IMR-90 (cell line): Measurements from ENCODE around the gene PPP3CB. TPM values are rescaled to one million over a fixed set of nuclear protein-coding genes. Genes with fewer than 3 reads are reported as not detected.

ENCODE experiments used
- ATAC-seq: fragments of 200-7000 bp; cut with Tn5 transposase; 2 replicates; pipeline ENCODE4 v1.9.1; 2020; ENCODE audit warnings: low read depth, mild to moderate bottlenecking, moderate library complexity
- BruUV-seq: library from RNA; stranded (reverse); fragments of 400-500 nt; replicated peaks from 2 replicates; lab custom pipeline; 2021; lab: Mats Ljungman, UMichigan
- CTCF ChIA-PET: fragments of 300-600 bp; formaldehyde crosslinking; extraction: SDS; loops from one replicate; lab custom pipeline; 2021; ENCODE audit warnings: antibody characterized with exemption; lab: Yijun Ruan, JAX
- POLR2A ChIA-PET: fragments of 300-600 bp; sonication (Branson Sonifier 250); formaldehyde crosslinking; loops from one replicate; lab custom pipeline; 2022; ENCODE audit warnings: antibody characterized with exemption; ENCODE audit not compliant: unreplicated experiment; lab: Charles Lee
- DNase-seq: peaks from one replicate; pipeline ENCODE4 v3.0.0; 2013
- H2AFZ ChIP-seq: replicated peaks from 2 replicates; pipeline ENCODE3; 2013; ENCODE audit warnings: low read length, mild to moderate bottlenecking; ENCODE audit not compliant: poor library complexity
- H2AK5ac ChIP-seq: 2 replicates; pipeline ENCODE4 v1.6.1; 2013; ENCODE audit warnings: low read depth, low read length, inconsistent platforms
- H2AK9ac ChIP-seq: replicated peaks from 2 replicates; pipeline ENCODE3; 2013; ENCODE audit warnings: mild to moderate bottlenecking, low read depth, low read length, moderate library complexity; ENCODE audit not compliant: poor library complexity
- H2BK120ac ChIP-seq: 2 replicates; pipeline ENCODE4 v1.6.1; 2013; ENCODE audit warnings: low read depth, low read length, inconsistent platforms
- H2BK15ac ChIP-seq: 3 replicates; pipeline ENCODE4 v1.6.1; 2013; ENCODE audit warnings: low read depth, low read length, inconsistent platforms
- H2BK20ac ChIP-seq: 2 replicates; pipeline ENCODE4 v1.6.1; 2013; ENCODE audit warnings: low read depth, mild to moderate bottlenecking, inconsistent platforms, low read length, moderate library complexity
- H2BK5ac ChIP-seq: 2 replicates; pipeline ENCODE4 v1.6.1; 2013; ENCODE audit warnings: mild to moderate bottlenecking, low read depth, low read length, inconsistent platforms; ENCODE audit not compliant: poor library complexity, severe bottlenecking
- H3K14ac ChIP-seq: replicated peaks from 2 replicates; pipeline ENCODE4 v1.6.1; 2013; ENCODE audit warnings: low read depth, low read length, inconsistent platforms
- H3K18ac ChIP-seq: 2 replicates; pipeline ENCODE4 v1.6.1; 2013; ENCODE audit warnings: low read depth, low read length, control low read depth
- H3K23ac ChIP-seq: 2 replicates; pipeline ENCODE4 v1.6.1; 2013; ENCODE audit warnings: low read depth, low read length, inconsistent platforms
- H3K27ac ChIP-seq: 2 replicates; pipeline ENCODE4 v1.5.1; 2013; ENCODE audit warnings: mild to moderate bottlenecking, control low read depth, low read length; ENCODE audit not compliant: insufficient read depth
- H3K27me3 ChIP-seq: 2 replicates; pipeline ENCODE4 v1.6.1; 2013; ENCODE audit warnings: low read length; ENCODE audit not compliant: control insufficient read depth, insufficient read depth
- H3K36me3 ChIP-seq: 2 replicates; pipeline ENCODE4 v1.6.1; 2013; ENCODE audit warnings: low read length, mixed read lengths; ENCODE audit not compliant: control insufficient read depth, insufficient read depth
- H3K4ac ChIP-seq: 2 replicates; pipeline ENCODE4 v1.6.1; 2013; ENCODE audit warnings: low read depth, low read length, inconsistent platforms
- H3K4me1 ChIP-seq: 2 replicates; pipeline ENCODE4 v1.6.1; 2013; ENCODE audit warnings: low read length, mixed read lengths; ENCODE audit not compliant: control insufficient read depth, insufficient read depth
- H3K4me2 ChIP-seq: 2 replicates; pipeline ENCODE4 v1.6.1; 2013; ENCODE audit warnings: low read depth, mild to moderate bottlenecking, control low read depth, low read length, moderate library complexity
- H3K4me3 ChIP-seq: 2 replicates; pipeline ENCODE4 v1.5.1; 2013; ENCODE audit warnings: low read depth, mild to moderate bottlenecking, control low read depth, low read length, moderate library complexity; ENCODE audit not compliant: insufficient read depth
- H3K56ac ChIP-seq: 2 replicates; pipeline ENCODE4 v1.6.1; 2013; ENCODE audit warnings: low read length, inconsistent platforms; ENCODE audit not compliant: insufficient read depth; ENCODE audit errors: extremely low read depth
- H3K79me1 ChIP-seq, 2 experiments: 2 replicates each; pipeline ENCODE4 v1.6.1; 2013; ENCODE audit warnings: low read length in 2 of 2, inconsistent platforms in 1 of 2, low read depth in 1 of 2
- H3K9ac ChIP-seq: 2 replicates; pipeline ENCODE4 v1.6.1; 2013; ENCODE audit warnings: low read depth, low read length, control low read depth
- H3K9me1 ChIP-seq: 2 replicates; pipeline ENCODE4 v1.6.1; 2013; ENCODE audit warnings: low read length, inconsistent platforms; ENCODE audit not compliant: insufficient read depth
- H3K9me3 ChIP-seq: 2 replicates; pipeline ENCODE4 v1.6.1; 2013; ENCODE audit warnings: low read length; ENCODE audit not compliant: control insufficient read depth, insufficient read depth
- H4K20me1 ChIP-seq: 2 replicates; pipeline ENCODE4 v1.6.1; 2013; ENCODE audit warnings: low read length, inconsistent platforms; ENCODE audit not compliant: insufficient read depth
- H4K5ac ChIP-seq: 2 replicates; pipeline ENCODE4 v1.6.1; 2013; ENCODE audit warnings: mild to moderate bottlenecking, low read depth, low read length, control low read depth
- H4K8ac ChIP-seq, 2 experiments: 2 replicates each; pipeline ENCODE4 v1.6.1; 2013; ENCODE audit warnings: low read depth in 2 of 2, low read length in 2 of 2, control low read depth in 1 of 2, inconsistent platforms in 1 of 2
- H4K91ac ChIP-seq: 2 replicates; pipeline ENCODE4 v1.6.1; 2013; ENCODE audit warnings: low read depth, low read length, inconsistent platforms; ENCODE audit not compliant: insufficient read depth
- BHLHE40 ChIP-seq: fragments of 150-350 bp; IDR thresholded peaks from 2 replicates; pipeline ENCODE4 v1.6.1; 2016; ENCODE audit warnings: mild to moderate bottlenecking, low read depth, low read length
- CEBPB ChIP-seq: IDR thresholded peaks from 2 replicates; pipeline ENCODE4 v1.6.1; 2012; ENCODE audit warnings: low read depth, low read length, improper control_type of control experiment
- MAFK ChIP-seq: IDR thresholded peaks from 2 replicates; pipeline ENCODE4 v1.6.1; 2012; ENCODE audit warnings: low read depth, low read length, improper control_type of control experiment
- MXI1 ChIP-seq: IDR thresholded peaks from 2 replicates; pipeline ENCODE4 v1.6.1; 2012; ENCODE audit warnings: low read depth, mild to moderate bottlenecking, low read length, moderate library complexity, borderline replicate concordance
- RCOR1 ChIP-seq: IDR thresholded peaks from 2 replicates; pipeline ENCODE4 v1.6.1; 2012; ENCODE audit warnings: mild to moderate bottlenecking, low read length, improper control_type of control experiment; ENCODE audit not compliant: insufficient replicate concordance
- dilution Hi-C: fragments of 300-500 bp; cut with HindIII; formaldehyde crosslinking; loops from one replicate; pipeline ENCODE4 v1.14.3; 2018; ENCODE audit warnings: low sequenced_read_pairs; ENCODE audit not compliant: unreplicated experiment
- in situ Hi-C: fragments of 300-500 bp; cut with MboI; formaldehyde crosslinking; loops from 3 replicates; pipeline ENCODE4 v1.14.3; 2019; ENCODE audit warnings: low sequenced_read_pairs, inconsistent platforms, mixed read lengths
- intact Hi-C: fragments of 100-400 bp; cut with micrococcal nuclease; formaldehyde crosslinking; loops from 2 replicates; pipeline ENCODE4 v1.10.0; 2022
- polyA plus RNA-seq, 3 experiments: library from polyadenylated mRNA; depleted of rRNA; stranded (reverse); fragments of >200 nt; gene quantifications; 2 replicates each; pipeline ENCODE4 v1.2.3, GENCODE V29; 2012; ENCODE audit warnings: low replicate concordance in 1 of 3
- total RNA-seq: library from RNA; depleted of rRNA; stranded (reverse); fragments of >200 nt; gene quantifications from 2 replicates; pipeline ENCODE4 v1.2.3, GENCODE V29; 2012
- TF ChIP-seq, protein P1 (sequence below): fragments of 150-350 bp; IDR thresholded peaks from 2 replicates; pipeline ENCODE4 v1.6.1; 2016; ENCODE audit warnings: low read depth, mild to moderate bottlenecking, low read length, moderate library complexity, borderline replicate concordance
- TF ChIP-seq, protein P2 (sequence below): conservative IDR thresholded peaks from 2 replicates; pipeline ENCODE4 v1.5.1; 2012; ENCODE audit warnings: mild to moderate bottlenecking, low read depth, low read length, improper control_type of control experiment

The PPP3CB gene
- total and polyA plus RNA-seq, 2 of the 4 experiments (the other 2 are of a cell fraction), result 22.9 to 36.4 TPM

DNA sequence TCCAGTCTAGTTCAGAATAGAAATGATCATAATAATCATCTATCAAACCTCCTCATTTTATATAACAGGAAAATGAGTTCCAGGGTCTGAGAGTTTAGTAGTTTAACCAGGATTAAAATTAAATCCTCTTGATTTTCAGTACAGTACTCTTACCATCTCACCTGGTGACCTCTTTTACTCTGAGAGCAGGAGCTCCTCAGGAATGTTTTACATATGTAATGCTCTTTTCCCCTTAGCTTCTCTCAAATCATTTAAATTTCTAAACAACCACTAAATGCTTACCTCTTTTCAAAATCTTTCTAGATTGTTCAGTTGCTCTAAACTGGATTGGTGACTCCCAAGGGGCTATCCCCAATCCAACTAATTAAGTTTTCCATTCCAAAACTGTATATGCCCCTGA, 10.2 kb upstream of the PPP3CB start:
- no peak overlapping the region for H3K4me3 ChIP-seq
- H4K20me1 ChIP-seq, result no peaks in the 10 kb centered on the region
- in situ Hi-C loops, result no loop called here
- no peaks in the 10 kb centered on the region; the same call in 1 of the 2 replicates for H3K9me1 ChIP-seq
- no peak overlapping the region for H2AK9ac ChIP-seq
- no peaks in the 10 kb centered on the region for H3K9me3 ChIP-seq
- H3K79me1 ChIP-seq, result no peaks in the 10 kb centered on the region
- no peak overlapping the region for H4K5ac ChIP-seq
- TF ChIP-seq CEBPB (no peak), RCOR1 (no peak), BHLHE40 (no peak), MAFK (no peak), MXI1 (no peak)
- TF ChIP-seq, protein P1, sequence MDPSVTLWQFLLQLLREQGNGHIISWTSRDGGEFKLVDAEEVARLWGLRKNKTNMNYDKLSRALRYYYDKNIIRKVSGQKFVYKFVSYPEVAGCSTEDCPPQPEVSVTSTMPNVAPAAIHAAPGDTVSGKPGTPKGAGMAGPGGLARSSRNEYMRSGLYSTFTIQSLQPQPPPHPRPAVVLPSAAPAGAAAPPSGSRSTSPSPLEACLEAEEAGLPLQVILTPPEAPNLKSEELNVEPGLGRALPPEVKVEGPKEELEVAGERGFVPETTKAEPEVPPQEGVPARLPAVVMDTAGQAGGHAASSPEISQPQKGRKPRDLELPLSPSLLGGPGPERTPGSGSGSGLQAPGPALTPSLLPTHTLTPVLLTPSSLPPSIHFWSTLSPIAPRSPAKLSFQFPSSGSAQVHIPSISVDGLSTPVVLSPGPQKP, result no peak
- TF ChIP-seq, protein P2, sequence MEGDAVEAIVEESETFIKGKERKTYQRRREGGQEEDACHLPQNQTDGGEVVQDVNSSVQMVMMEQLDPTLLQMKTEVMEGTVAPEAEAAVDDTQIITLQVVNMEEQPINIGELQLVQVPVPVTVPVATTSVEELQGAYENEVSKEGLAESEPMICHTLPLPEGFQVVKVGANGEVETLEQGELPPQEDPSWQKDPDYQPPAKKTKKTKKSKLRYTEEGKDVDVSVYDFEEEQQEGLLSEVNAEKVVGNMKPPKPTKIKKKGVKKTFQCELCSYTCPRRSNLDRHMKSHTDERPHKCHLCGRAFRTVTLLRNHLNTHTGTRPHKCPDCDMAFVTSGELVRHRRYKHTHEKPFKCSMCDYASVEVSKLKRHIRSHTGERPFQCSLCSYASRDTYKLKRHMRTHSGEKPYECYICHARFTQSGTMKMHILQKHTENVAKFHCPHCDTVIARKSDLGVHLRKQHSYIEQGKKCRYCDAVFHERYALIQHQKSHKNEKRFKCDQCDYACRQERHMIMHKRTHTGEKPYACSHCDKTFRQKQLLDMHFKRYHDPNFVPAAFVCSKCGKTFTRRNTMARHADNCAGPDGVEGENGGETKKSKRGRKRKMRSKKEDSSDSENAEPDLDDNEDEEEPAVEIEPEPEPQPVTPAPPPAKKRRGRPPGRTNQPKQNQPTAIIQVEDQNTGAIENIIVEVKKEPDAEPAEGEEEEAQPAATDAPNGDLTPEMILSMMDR, result no peak
- H2BK20ac ChIP-seq, result no peak overlapping the region
- CTCF ChIA-PET, result interaction anchor here (0.6 kb wide), 1 partner anchor 26 kb away, joined by 3 read pairs; no protein-coding TSS in a partner anchor
- H2BK5ac ChIP-seq, result no peak overlapping the region
- H3K36me3 ChIP-seq, result peaks cover 10% of the 10 kb centered on the region
- no peak overlapping the region for H2AK5ac ChIP-seq
- H3K27ac ChIP-seq, result no peak overlapping the region
- H4K8ac ChIP-seq, result no peak overlapping the region
- no peak overlapping the region for H4K91ac ChIP-seq
- intact Hi-C loops, result no loop called here
- no TSS peak for BruUV-seq
- no peak overlapping the region for H2AFZ ChIP-seq
- H3K4me1 ChIP-seq, result no peaks in the 10 kb centered on the region
- H2BK15ac ChIP-seq, result no peak overlapping the region
- no peak overlapping the region for H3K4ac ChIP-seq
- POLR2A ChIA-PET, result no interaction called here
- H3K14ac ChIP-seq, result no peak overlapping the region
- H3K23ac ChIP-seq, result no peak overlapping the region
- H2BK120ac ChIP-seq, result no peak overlapping the region
- no peak for DNase-seq
- no peak overlapping the region for H3K4me2 ChIP-seq
- no peak for ATAC-seq
- H3K27me3 ChIP-seq, result no peaks in the 10 kb centered on the region
- H3K9ac ChIP-seq, result no peak overlapping the region
- H3K18ac ChIP-seq, result no peak overlapping the region
- dilution Hi-C loops, result no loop called here
- H3K56ac ChIP-seq, result no peak overlapping the region
